H1 (cell line): Measurements from ENCODE around the gene PKN3. TPM values are rescaled to one million over a fixed set of nuclear protein-coding genes. Genes with fewer than 3 reads are reported as not detected.

Experiments used
- BCL11A ChIP-seq, 2 experiments: IDR thresholded peaks; one replicate each; pipeline ENCODE4 v1.6.1; 2011; ENCODE audit warnings: low read depth in 2 of 2, low read length in 2 of 2, mild to moderate bottlenecking in 2 of 2
- PHF8 ChIP-seq: fragments of 200-600 bp; sonication (generic); conservative IDR thresholded peaks from 2 replicates; pipeline ENCODE4 v1.7.1; 2012; ENCODE audit warnings: low read depth, mild to moderate bottlenecking, inconsistent platforms, low read length, moderate library complexity
- RXRA ChIP-seq: IDR thresholded peaks from 2 replicates; pipeline ENCODE4 v1.6.1; 2011; ENCODE audit warnings: low read depth, mild to moderate bottlenecking, low read length, moderate library complexity; ENCODE audit not compliant: insufficient read depth
- TAF7 ChIP-seq: optimal IDR thresholded peaks from 2 replicates; pipeline ENCODE3; 2011; ENCODE audit warnings: low read depth, mild to moderate bottlenecking, inconsistent platforms, low read length, moderate library complexity, borderline replicate concordance
- polyA plus RNA-seq, 7 experiments: library from polyadenylated mRNA; depleted of rRNA in 3 of 7; stranded (reverse) in 5 of 7; unstranded in 2 of 7; fragments of >200 nt in 5 of 7; fragments of 200-250 nt in 2 of 7; gene quantifications; 1 replicate in 5 of 7; 2 replicates in 1 of 7; 4 replicates in 1 of 7; pipeline versions ENCODE4 v1.2.1 to v1.2.3, GENCODE V29; 2011 to 2013; ENCODE audit warnings: missing spikeins in 2 of 7, mixed read lengths in 2 of 7
- total RNA-seq: library from RNA; stranded (reverse); fragmentation: NEBNext Ultra II Directional; extraction: Animal tissue kit (Norgen Biotek cat#: 25700); gene quantifications from 2 replicates; pipeline ENCODE4 v1.2.1, GENCODE V29; 2021

PKN3 gene
- total and polyA plus RNA-seq, 2 of the 8 experiments (the other 6 are each of a cell fraction or from before 2014, with no cell fraction given) = 15.7 to 16.3 TPM

DNA sequence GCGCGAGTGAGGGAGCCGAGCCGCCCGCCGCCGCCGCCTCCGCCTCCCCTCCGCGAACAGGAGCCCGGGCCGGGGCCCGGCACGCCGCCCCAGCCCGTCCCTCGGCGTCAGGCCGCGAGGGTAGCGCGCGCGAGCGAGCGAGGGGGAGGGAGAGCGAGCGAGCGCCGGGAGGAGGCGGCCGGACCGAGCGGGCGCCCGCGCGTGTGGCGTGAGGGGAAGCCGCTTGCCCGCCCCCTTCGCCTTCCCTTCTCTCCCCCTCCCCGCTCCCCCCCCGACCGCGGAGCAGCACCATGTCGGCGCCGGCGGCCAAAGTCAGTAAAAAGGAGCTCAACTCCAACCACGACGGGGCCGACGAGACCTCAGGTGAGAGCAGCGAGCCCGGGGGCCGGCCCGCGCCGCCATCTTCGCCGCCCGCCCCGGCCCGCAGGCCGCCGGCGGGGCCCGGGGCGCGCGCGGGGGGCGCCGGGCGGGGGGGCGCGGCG, 13.0 kb upstream of the PKN3 start (continued):
- TF ChIP-seq BCL11A (IDR thresholded peaks at IDR 0.05; ENCODE audit: low read depth in 2 of 2, low read length in 2 of 2) (no peak), RXRA (no peak), PHF8 (peak; percentile 65), TAF7 (peak; percentile 44)
